H1 (cell line): ENCODE data around the gene AP3M1. TPM values are rescaled to one million over a fixed set of nuclear protein-coding genes. Genes with fewer than 3 reads are reported as not detected.

ENCODE experiments used
- CTCF ChIA-PET: fragments of 300-600 bp; sonication (Branson Sonifier 250); formaldehyde crosslinking; loops from one replicate; lab custom pipeline; 2021; ENCODE audit not compliant: partially characterized antibody; lab: Charles Lee
- POLR2A ChIA-PET: fragments of 300-600 bp; sonication (Branson Sonifier 250); formaldehyde crosslinking; loops from one replicate; lab custom pipeline; 2021; ENCODE audit warnings: inconsistent platforms; ENCODE audit not compliant: partially characterized antibody; lab: Charles Lee
- DNase-seq, 2 experiments: peaks; one replicate each; pipeline versions ENCODE4 v3.0.0 to v3.0.0-alpha.2; 2010 to 2022; ENCODE audit warnings: low spot score in 2 of 2, low read depth in 1 of 2, mixed read lengths in 1 of 2
- FAIRE-seq: peaks from 2 replicates; lab custom pipeline; 2011; peaks lifted over from hg19 to GRCh38; lab: Jason Lieb, UNC
- H2AFZ ChIP-seq: 2 replicates; pipeline ENCODE4 v1.8.1; 2012; ENCODE audit warnings: low read length, inconsistent platforms
- H2AK5ac ChIP-seq: 2 replicates; pipeline ENCODE4 v1.6.1; 2013; ENCODE audit warnings: low read depth, low read length
- H2BK120ac ChIP-seq: replicated peaks from 2 replicates; pipeline ENCODE3; 2013; ENCODE audit warnings: low read depth, low read length, inconsistent platforms
- H2BK12ac ChIP-seq: 2 replicates; pipeline ENCODE4 v1.6.1; 2013; ENCODE audit warnings: low read depth, low read length
- H2BK15ac ChIP-seq: 2 replicates; pipeline ENCODE4 v1.6.1; 2013; ENCODE audit warnings: low read length
- H2BK20ac ChIP-seq: 2 replicates; pipeline ENCODE4 v1.6.1; 2013; ENCODE audit warnings: low read length
- H2BK5ac ChIP-seq: 2 replicates; pipeline ENCODE4 v1.6.1; 2013; ENCODE audit warnings: low read depth, low read length
- H3K14ac ChIP-seq: 2 replicates; pipeline ENCODE4 v1.6.1; 2013; ENCODE audit warnings: inconsistent platforms; ENCODE audit not compliant: insufficient read length
- H3K18ac ChIP-seq: 2 replicates; pipeline ENCODE4 v1.6.1; 2013; ENCODE audit warnings: low read length; ENCODE audit errors: extremely low read depth
- H3K23ac ChIP-seq: 2 replicates; pipeline ENCODE4 v1.6.1; 2013; ENCODE audit warnings: inconsistent platforms; ENCODE audit not compliant: insufficient read length
- H3K23me2 ChIP-seq: 2 replicates; pipeline ENCODE4 v1.6.1; 2013; ENCODE audit warnings: low read depth, low read length
- H3K27ac ChIP-seq: 2 replicates; pipeline ENCODE4 v1.6.1; 2011; ENCODE audit warnings: low read depth, low read length, inconsistent platforms
- H3K27me3 ChIP-seq, 4 experiments: replicated peaks in 1 of 4; 1 replicate in 1 of 4; 2 replicates in 3 of 4; pipeline versions ENCODE4 v1.6.1 to v1.8.1; 2011 to 2013; ENCODE audit warnings: low read length in 3 of 4, mild to moderate bottlenecking in 3 of 4, inconsistent platforms in 2 of 4, mixed read lengths in 2 of 4, moderate library complexity in 1 of 4; ENCODE audit not compliant: control insufficient read depth in 3 of 4, insufficient read depth in 3 of 4; ENCODE audit errors: extremely low read depth in 1 of 4
- H3K36me3 ChIP-seq, 4 experiments: 2 replicates each; pipeline versions ENCODE4 v1.6.1 to v1.8.1; 2011 to 2013; ENCODE audit warnings: mild to moderate bottlenecking in 4 of 4, low read length in 3 of 4, moderate library complexity in 2 of 4, control low read depth in 1 of 4, inconsistent platforms in 1 of 4; ENCODE audit not compliant: insufficient read depth in 4 of 4, control insufficient read depth in 2 of 4
- H3K4ac ChIP-seq: replicated peaks from 2 replicates; pipeline ENCODE3; 2013; ENCODE audit warnings: low read length, low read depth, mixed read lengths, inconsistent platforms; ENCODE audit not compliant: insufficient read length
- H3K4me1 ChIP-seq, 4 experiments: replicated peaks in 1 of 4; 1 replicate in 1 of 4; 2 replicates in 3 of 4; pipeline versions ENCODE4 v1.6.1 to v1.8.1; 2011 to 2013; ENCODE audit warnings: low read length in 3 of 4, inconsistent platforms in 2 of 4, mixed read lengths in 1 of 4; ENCODE audit not compliant: insufficient read depth in 4 of 4, control insufficient read depth in 3 of 4
- H3K4me2 ChIP-seq, 2 experiments: 2 replicates each; pipeline versions ENCODE4 v1.6.1 to v1.8.1; 2011 to 2013; ENCODE audit warnings: low read depth in 2 of 2, low read length in 2 of 2, control low read depth in 1 of 2, inconsistent platforms in 1 of 2, mild to moderate bottlenecking in 1 of 2; ENCODE audit not compliant: insufficient read depth in 1 of 2
- H3K4me3 ChIP-seq, 4 experiments: fragments of 200-600, 300-600 bp in 1 of 4; sonication (generic), shearing (Covaris generic), sonication (Bioruptor Twin) in 1 of 4; 2 replicates each; pipeline versions ENCODE4 v1.5.1 to v1.8.1; 2011 to 2016; ENCODE audit warnings: low read length in 4 of 4, low read depth in 3 of 4, control low read depth in 2 of 4, inconsistent platforms in 2 of 4, mild to moderate bottlenecking in 2 of 4, mixed read lengths in 1 of 4, moderate library complexity in 1 of 4; ENCODE audit not compliant: insufficient read depth in 2 of 4; ENCODE audit errors: extremely low read depth in 1 of 4
- H3K56ac ChIP-seq: replicated peaks from 2 replicates; pipeline ENCODE3; 2013; ENCODE audit warnings: low read depth, mild to moderate bottlenecking, mixed read lengths, low read length, inconsistent platforms; ENCODE audit not compliant: insufficient read length
- H3K79me1 ChIP-seq: 2 replicates; pipeline ENCODE4 v1.6.1; 2013; ENCODE audit warnings: low read depth, low read length, control low read depth
- H3K79me2 ChIP-seq, 2 experiments: 2 replicates each; pipeline versions ENCODE4 v1.6.1 to v1.8.1; 2012 to 2013; ENCODE audit warnings: low read length in 2 of 2, mild to moderate bottlenecking in 2 of 2, inconsistent platforms in 1 of 2; ENCODE audit not compliant: insufficient read depth in 2 of 2, control insufficient read depth in 1 of 2
- H3K9ac ChIP-seq, 4 experiments: replicated peaks in 1 of 4; 1 replicate in 1 of 4; 2 replicates in 3 of 4; pipeline versions ENCODE4 v1.6.1 to v1.8.1; 2011 to 2013; ENCODE audit warnings: low read depth in 3 of 4, low read length in 3 of 4, control low read depth in 2 of 4, mild to moderate bottlenecking in 2 of 4, moderate library complexity in 2 of 4, inconsistent platforms in 1 of 4; ENCODE audit errors: extremely low read depth in 1 of 4
- H3K9me3 ChIP-seq, 2 experiments: 2 replicates each; pipeline versions ENCODE4 v1.6.1 to v1.8.1; 2012 to 2013; ENCODE audit warnings: mild to moderate bottlenecking in 2 of 2, moderate library complexity in 2 of 2, control low read depth in 1 of 2, inconsistent platforms in 1 of 2, low read depth in 1 of 2, low read length in 1 of 2, mixed read lengths in 1 of 2; ENCODE audit not compliant: insufficient read depth in 2 of 2
- H4K20me1 ChIP-seq, 2 experiments: replicated peaks in 1 of 2; 2 replicates each; pipeline versions ENCODE3 to v1.8.1; 2011 to 2013; ENCODE audit warnings: inconsistent platforms in 2 of 2, low read length in 2 of 2, mild to moderate bottlenecking in 1 of 2; ENCODE audit not compliant: insufficient read depth in 2 of 2, control insufficient read depth in 1 of 2
- H4K5ac ChIP-seq: 2 replicates; pipeline ENCODE4 v1.6.1; 2013; ENCODE audit warnings: low read length, low read depth, mixed read lengths, inconsistent platforms; ENCODE audit not compliant: insufficient read length
- H4K8ac ChIP-seq: 2 replicates; pipeline ENCODE4 v1.8.0; 2013; ENCODE audit warnings: mild to moderate bottlenecking, moderate library complexity, low read length, inconsistent platforms; ENCODE audit not compliant: insufficient read depth; ENCODE audit errors: extremely low read depth
- H4K91ac ChIP-seq: replicated peaks from 2 replicates; pipeline ENCODE3; 2013; ENCODE audit warnings: low read length, mixed read lengths, inconsistent platforms; ENCODE audit not compliant: insufficient read length
- ATF2 ChIP-seq: IDR thresholded peaks from 2 replicates; pipeline ENCODE4 v1.6.1; 2012; ENCODE audit warnings: low read length, inconsistent platforms
- CBX8 ChIP-seq: fragments of 300-800, 300-1000 bp; sonication (generic); IDR thresholded peaks from 2 replicates; pipeline ENCODE4 v1.7.1; 2016; ENCODE audit warnings: low read depth, low read length, borderline replicate concordance
- CTBP2 ChIP-seq: IDR thresholded peaks from 2 replicates; pipeline ENCODE4 v1.7.0; 2011; ENCODE audit warnings: borderline replicate concordance, mild to moderate bottlenecking, moderate library complexity, mixed read lengths, low read length; ENCODE audit not compliant: insufficient read depth, insufficient read length
- GTF2F1 ChIP-seq: IDR thresholded peaks from 2 replicates; pipeline ENCODE4 v1.6.1; 2012; ENCODE audit warnings: low read depth, low read length, improper control_type of control experiment, borderline replicate concordance
- HDAC6 ChIP-seq: IDR thresholded peaks from one replicate; pipeline ENCODE4 v1.7.1; 2012; ENCODE audit warnings: low read depth, mild to moderate bottlenecking, inconsistent platforms, low read length, moderate library complexity
- JUND ChIP-seq: IDR thresholded peaks from 2 replicates; pipeline ENCODE4 v1.6.1; 2011; ENCODE audit warnings: mild to moderate bottlenecking, improper control_type of control experiment, low read length
- NANOG ChIP-seq: IDR thresholded peaks from 2 replicates; pipeline ENCODE4 v1.6.1; 2011; ENCODE audit warnings: low read length, low read depth, mild to moderate bottlenecking, inconsistent platforms; ENCODE audit not compliant: insufficient read depth, poor library complexity, severe bottlenecking
- RBBP5 ChIP-seq: IDR thresholded peaks from 2 replicates; pipeline ENCODE4 v1.7.1; 2012; ENCODE audit warnings: low read depth, mild to moderate bottlenecking, inconsistent platforms, low read length, moderate library complexity, borderline replicate concordance
- SUZ12 ChIP-seq: fragments of 200-600 bp; sonication (generic); IDR thresholded peaks from 2 replicates; pipeline ENCODE4 v1.6.1; 2012; ENCODE audit warnings: mild to moderate bottlenecking, inconsistent platforms, low read length, moderate library complexity, mixed read lengths
- TBP ChIP-seq: IDR thresholded peaks from 2 replicates; pipeline ENCODE4 v1.6.1; 2011; ENCODE audit warnings: low read depth, low read length, improper control_type of control experiment
- TCF12 ChIP-seq: IDR thresholded peaks from 2 replicates; pipeline ENCODE4 v1.6.1; 2011; ENCODE audit warnings: low read depth, mild to moderate bottlenecking, low read length
- ZNF274 ChIP-seq: IDR thresholded peaks from 2 replicates; pipeline ENCODE4 v1.7.0; 2012; ENCODE audit warnings: low read length, borderline replicate concordance; ENCODE audit errors: extremely low read depth
- WGBS, 2 experiments: shearing (Covaris generic) in 1 of 2; methylation state at CpG; one replicate each; pipeline versions ENCODE4 v1.1.6 to v1.1.7; 2013 to 2015; ENCODE audit warnings: low lambda C conversion rate in 2 of 2, mixed read lengths in 2 of 2, inconsistent platforms in 1 of 2, low coverage in 1 of 2, missing lambda C conversion rate in 1 of 2; ENCODE audit not compliant: insufficient replicate concordance in 2 of 2, insufficient coverage in 1 of 2, insufficient read length in 1 of 2; ENCODE audit errors: extremely low coverage in 1 of 2, missing lambda C conversion rate in 1 of 2; 5-methylcytosine and 5-hydroxymethylcytosine counted together
- polyA plus RNA-seq, 7 experiments: library from polyadenylated mRNA; depleted of rRNA in 3 of 7; stranded (reverse) in 5 of 7; unstranded in 2 of 7; fragments of >200 nt in 5 of 7; fragments of 200-250 nt in 2 of 7; gene quantifications; 1 replicate in 5 of 7; 2 replicates in 1 of 7; 4 replicates in 1 of 7; pipeline versions ENCODE4 v1.2.1 to v1.2.3, GENCODE V29; 2011 to 2013; ENCODE audit warnings: missing spikeins in 2 of 7, mixed read lengths in 2 of 7
- total RNA-seq: library from RNA; stranded (reverse); fragmentation: NEBNext Ultra II Directional; extraction: Animal tissue kit (Norgen Biotek cat#: 25700); gene quantifications from 2 replicates; pipeline ENCODE4 v1.2.1, GENCODE V29; 2021

The AP3M1 gene
- total and polyA plus RNA-seq, 2 of the 8 experiments (the other 6 are each of a cell fraction or from before 2014, with no cell fraction given), result 23.9 to 38.9 TPM

GRCh38 chr10:74118804-74119203, 31.8 kb downstream of the AP3M1 start:
- no peaks in the 10 kb centered on the region for H3K9me3 ChIP-seq
- H4K91ac ChIP-seq, result no peak overlapping the region
- no peak overlapping the region for H3K9ac ChIP-seq
- no peak overlapping the region for H2BK15ac ChIP-seq
- no peaks in the 10 kb centered on the region for H3K79me1 ChIP-seq
- H3K79me2 ChIP-seq, result no peaks in the 10 kb centered on the region
- ChIA-PET POLR2A (interaction anchor here (1.3 to 2.1 kb wide), 3 partner anchors 12 to 15 kb away, joined by 4 to 9 read pairs (median 5); no protein-coding TSS in a partner anchor), CTCF (interaction anchor here (0.6 to 1.5 kb wide), 3 partner anchors 161 to 257 kb away, joined by 3 read pairs; no protein-coding TSS in a partner anchor)
- H3K18ac ChIP-seq, result no peak overlapping the region
- no peak overlapping the region for H3K4ac ChIP-seq
- H2BK120ac ChIP-seq, result no peak overlapping the region
- no peak overlapping the region for H3K14ac ChIP-seq
- no peaks in the 10 kb centered on the region for H3K4me1 ChIP-seq
- H3K56ac ChIP-seq, result no peak overlapping the region
- peaks cover 27 to 98% (median 69%) of the 10 kb centered on the region in 4 experiments for H3K36me3 ChIP-seq
- no peak overlapping the region for H2AK5ac ChIP-seq
- H3K27ac ChIP-seq, result no peak overlapping the region
- H3K27me3 ChIP-seq, result no peaks in the 10 kb centered on the region
- no peak for FAIRE-seq
- no peak overlapping the region for H2AFZ ChIP-seq
- H3K4me2 ChIP-seq, result no peak overlapping the region
- peaks cover 0 to 7% of the 10 kb centered on the region in 2 experiments for H4K20me1 ChIP-seq
- H3K23me2 ChIP-seq, result no peaks in the 10 kb centered on the region; the same call in 1 of the 2 replicates
- no peak overlapping the region for H2BK5ac ChIP-seq
- WGBS, 2 experiments, result 93% methylated on average over 3 of the region's 3 CpGs; no CpG with 5 or more reads in 1 of the 2 experiments
- no peak overlapping the region for H4K5ac ChIP-seq
- DNase-seq, result no peak
- H3K4me3 ChIP-seq, result no peak overlapping the region
- H4K8ac ChIP-seq, result no peak overlapping the region
- no peak overlapping the region for H2BK20ac ChIP-seq
- H2BK12ac ChIP-seq, result no peak overlapping the region
- H3K23ac ChIP-seq, result no peak overlapping the region
- no peak for TF ChIP-seq SUZ12
- TF ChIP-seq ATF2, result no peak
- TF ChIP-seq RBBP5, result no peak
- TF ChIP-seq TCF12, result no peak
- no peak for TF ChIP-seq ZNF274
- TF ChIP-seq GTF2F1, result no peak
- TF ChIP-seq CTBP2, result no peak
- no peak for TF ChIP-seq HDAC6
- TF ChIP-seq CBX8, result no peak
- TF ChIP-seq JUND, result no peak
- TF ChIP-seq TBP, result no peak
- no peak for TF ChIP-seq NANOG
